GM10847 (cell line): ENCODE measurements around the gene RAE1.
A peak's percentile ranks its signal among the peaks of the same experiment; 100 is the strongest.

Experiments
- POLR2A ChIP-seq: IDR thresholded peaks from 2 replicates; pipeline ENCODE4 v1.6.1; 2011; ENCODE audit not compliant: insufficient read length; ENCODE audit errors: extremely low read depth

The RAE1 gene

DNA sequence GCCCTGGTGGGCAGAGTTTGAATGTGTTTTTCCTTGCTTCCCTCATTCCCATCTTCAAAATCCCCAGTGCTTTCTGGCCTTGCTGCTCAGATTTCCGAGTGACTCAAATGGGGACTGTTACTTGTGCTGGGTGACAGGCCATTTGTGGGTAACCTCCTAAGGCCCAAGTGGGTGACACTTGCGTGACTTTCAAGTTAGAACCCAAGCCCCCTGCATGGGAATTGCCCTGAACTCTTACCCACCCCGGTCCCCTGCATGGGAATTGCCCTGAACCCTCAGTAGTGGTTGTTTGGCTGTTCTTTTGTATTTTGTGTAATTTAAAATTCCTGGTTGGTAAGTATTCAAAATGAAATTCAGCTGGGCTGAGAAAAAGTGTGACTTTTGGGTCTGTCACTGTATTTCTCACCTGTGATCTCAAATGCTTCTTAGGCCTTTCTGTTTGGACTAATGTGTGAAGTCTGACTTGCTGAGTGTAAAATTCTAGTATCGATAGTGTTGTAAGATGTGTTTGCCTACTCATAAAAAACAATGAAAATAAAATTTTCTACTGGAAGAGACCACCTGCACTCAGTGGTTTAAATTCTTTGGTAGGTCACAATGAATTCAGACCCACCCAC lies 27.7 kb downstream of the RAE1 start:
- TF ChIP-seq POLR2A: no peak

DNA sequence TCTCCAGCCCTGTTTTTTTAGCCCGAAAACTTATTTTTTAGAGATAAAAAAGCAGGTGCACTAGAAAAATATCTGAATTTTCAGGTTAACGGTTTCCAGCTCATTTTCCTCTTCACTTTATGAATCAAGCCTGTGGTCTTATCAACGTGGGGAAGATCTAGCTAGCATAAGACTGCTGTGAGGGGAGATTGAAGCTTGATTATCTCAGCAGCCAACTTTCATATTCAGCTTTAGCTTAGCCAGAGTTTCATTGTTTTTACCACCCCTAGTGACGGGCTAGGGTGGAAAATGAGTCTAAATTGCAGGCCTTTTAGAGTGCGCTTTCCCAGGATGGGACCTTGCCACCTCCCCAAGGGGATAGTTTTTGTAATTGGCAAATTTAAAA lies 28.2 kb downstream of the RAE1 start:
- TF ChIP-seq POLR2A: no peak

DNA sequence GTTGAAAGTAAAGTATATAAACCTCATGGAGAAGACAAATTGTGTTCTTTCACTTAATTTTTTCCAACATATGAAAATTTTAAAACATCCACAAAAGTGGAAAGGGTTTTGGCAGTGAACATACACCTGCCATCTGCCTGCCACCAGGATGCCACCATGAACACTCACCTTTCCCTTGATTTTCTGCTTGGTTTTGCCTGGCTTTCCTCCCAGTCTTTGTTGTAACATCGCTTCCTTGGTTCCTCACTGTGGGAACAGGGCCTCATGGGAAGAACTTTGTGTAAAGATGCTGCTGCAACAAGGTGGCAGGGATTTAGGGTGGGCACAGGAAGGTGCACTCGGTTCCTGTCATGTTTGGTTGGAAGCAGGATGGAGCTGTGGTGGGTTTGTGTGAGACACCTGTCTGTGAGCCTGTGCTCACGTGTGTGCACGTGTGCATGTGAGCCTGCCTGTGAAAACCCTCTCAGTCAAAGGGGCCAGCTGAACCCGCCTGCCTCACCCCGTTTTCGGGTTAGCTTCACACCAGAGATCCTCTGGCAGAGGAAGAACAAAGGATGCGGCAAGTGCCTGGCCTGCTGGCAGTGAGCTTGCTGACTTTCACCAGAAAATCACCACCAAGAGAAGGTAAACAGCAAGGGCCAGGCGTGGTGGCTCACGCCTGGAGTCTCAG lies 29.2 kb downstream of the RAE1 start:
- no peak for TF ChIP-seq POLR2A

DNA sequence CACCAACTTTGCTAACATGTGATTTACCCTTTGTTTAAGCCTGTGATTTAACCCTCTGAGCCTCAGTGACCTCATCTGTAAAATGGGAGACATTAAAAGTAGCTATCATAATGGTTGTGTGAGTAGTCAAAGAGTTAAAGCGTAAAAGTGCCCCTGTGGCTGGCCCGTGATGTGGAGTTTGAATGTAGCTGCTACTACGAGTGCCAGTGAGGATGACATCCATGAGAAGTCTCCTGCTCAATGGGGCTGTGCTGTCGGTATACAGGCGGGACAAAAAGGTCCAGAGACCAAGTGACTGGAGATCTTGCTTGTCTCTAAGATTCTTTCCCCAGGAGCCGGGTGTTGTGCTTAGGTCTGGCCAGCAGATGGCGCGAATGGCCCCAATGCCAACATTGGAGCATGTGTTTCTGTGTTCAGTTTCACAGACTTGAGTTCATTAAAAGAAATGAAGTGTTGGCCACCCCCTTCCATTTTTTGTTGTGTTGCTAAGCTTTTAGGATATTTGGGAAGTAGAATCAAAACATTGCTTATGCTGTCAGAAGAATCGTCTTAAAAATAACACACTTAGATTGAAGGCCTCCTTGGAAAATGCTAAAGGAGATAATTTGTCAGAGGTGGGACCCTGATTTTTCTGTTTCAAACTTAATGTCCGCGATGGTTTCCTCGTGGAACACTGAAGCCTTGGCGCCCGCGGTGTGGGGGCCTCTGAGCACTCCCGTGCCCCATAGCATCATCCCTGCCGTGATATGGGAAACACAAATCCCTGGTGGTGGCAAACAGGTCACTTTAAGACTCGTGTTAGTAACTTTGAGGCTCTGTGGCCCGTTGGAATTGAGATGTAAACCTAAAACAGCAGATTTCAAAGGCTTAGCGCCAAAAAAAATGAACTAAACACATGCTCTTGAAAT lies 30.8 kb downstream of the RAE1 start:
- TF ChIP-seq POLR2A: no peak

DNA sequence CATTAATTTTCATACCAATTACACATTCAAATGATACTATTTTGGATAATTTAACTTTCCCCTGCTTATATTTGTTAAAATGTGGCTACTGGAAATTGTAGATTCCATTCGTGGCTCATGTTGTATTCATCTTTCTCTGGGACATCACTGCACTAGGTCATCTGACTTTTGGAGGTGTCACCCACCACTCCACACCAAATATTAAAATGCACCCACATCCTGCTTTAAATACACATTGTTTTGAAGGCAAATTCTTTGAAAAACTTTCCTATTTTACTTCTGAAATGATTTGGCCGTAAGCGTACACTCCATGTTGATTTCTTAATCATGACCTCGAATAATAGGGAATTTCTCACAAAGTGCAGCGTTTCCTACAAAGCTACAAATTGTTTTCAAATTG lies 31.5 kb downstream of the RAE1 start:
- no peak for TF ChIP-seq POLR2A

DNA sequence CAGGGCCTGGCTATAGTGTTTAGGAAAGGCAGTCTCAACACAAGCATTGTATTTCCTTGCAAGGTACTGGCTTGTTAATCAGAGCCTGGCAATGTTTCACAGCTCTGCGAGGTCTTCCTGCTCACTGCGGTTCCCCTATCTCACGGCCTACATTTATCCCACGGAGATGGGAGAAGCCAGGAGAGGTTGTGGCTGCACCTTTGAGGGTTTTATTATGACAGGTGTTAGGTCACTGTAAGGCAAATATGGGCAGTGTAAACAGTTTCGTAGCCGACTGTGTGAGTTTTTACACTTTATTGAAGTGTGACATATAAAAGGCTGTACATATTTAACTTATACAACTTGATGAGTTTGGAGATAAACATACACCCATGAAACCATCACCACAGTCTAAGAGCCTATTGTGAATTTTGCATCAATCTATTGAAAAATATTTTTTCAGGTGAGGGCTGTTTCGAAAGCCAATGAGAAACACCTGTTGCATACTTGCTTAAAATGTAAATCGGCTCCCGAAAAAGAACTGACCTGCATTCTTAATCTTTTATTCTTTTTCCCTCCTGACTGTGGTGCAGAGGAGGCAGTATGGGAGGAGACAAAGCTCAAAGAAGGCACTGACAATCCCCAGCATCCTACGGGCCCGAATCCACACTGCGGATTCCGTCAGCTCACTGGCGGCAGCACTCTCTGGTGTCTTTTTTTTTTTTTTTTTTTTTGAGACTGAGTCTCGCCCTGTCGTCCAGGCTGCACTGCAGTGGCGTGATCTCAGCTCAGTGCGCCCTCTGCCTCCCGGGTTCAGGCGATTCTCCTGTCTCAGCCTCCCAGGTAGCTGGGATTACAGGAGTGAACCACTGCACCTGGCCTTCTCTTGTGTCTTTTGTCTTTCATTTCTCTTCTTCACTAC lies 32.6 kb downstream of the RAE1 start:
- no peak for TF ChIP-seq POLR2A

DNA sequence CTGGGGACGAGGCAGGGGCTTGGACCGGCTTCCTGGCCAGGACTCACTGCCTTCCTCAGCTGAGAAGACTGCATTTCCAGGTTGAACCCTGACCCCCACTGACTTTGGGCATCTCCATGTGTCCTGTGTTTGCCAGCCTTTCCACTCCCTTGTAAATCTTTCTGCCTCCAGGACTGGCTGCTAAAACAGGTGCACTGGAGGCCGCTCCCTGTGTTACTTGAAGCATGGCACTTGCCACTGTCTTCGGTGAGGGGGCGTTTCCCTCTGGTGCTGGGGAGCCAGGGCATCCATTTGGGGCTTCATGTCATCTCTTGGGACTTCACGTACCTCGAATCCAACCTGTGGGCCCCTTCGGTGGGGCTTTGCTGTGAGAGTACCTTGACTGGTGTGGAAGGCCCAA lies 33.4 kb downstream of the RAE1 start:
- no peak for TF ChIP-seq POLR2A

DNA sequence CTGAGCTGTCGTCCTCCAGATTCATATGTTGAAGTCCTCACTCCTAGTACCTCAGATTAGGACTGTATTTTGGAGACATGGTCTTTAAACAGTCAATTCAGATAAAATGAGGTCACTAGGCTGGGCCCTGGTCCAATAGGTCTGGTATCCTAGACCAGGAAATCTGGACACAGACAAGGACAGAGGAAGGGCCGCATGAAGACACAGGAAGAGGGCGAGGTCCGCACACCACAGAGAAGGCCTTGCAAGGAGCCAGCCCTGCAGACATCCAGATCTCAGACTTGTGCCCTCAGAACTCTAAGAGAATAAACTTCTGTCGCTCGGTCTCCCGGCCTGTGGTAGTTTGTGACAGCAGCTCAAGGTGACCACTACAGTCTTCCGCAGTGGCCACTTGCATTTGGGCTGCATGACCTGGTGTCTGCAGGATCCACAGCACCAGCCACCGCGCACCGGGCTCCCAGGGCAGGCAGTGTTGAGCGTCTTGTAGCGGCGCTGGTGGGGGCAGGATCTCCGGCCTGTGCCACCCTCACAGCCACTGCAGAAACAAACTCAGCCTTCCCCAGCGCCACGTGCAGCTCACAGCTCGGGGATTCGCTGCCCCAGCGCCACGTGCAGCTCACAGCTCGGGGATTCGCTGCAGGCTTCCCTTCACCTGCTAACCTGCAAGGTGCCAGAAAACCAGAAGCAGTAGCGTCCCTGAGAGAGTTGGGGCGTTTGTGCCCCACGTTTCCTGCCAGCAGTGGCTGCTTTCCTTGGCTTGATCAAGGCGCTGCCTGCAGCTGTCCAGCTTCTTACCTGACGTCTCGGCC lies 34.1 kb downstream of the RAE1 start:
- no peak for TF ChIP-seq POLR2A

DNA sequence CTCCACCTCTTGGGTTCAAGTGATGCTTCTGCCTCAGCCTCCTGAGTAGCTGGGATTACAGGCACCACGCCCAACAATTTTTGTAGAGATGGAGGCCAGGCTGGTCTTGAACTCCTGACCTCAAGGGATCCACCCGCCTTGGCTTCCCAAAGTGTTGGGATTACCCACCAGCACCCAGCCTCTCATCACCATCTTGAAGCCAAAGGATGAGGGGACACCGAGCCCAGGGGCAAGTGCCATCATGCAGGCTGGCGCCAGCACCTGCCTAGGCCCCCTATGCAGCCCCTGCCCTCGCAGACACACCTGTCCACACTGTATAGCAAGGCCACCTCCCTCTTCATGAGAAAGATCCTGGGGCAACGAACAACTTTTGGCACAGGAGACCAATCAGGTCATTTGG lies 34.9 kb downstream of the RAE1 start:
- no peak for TF ChIP-seq POLR2A

DNA sequence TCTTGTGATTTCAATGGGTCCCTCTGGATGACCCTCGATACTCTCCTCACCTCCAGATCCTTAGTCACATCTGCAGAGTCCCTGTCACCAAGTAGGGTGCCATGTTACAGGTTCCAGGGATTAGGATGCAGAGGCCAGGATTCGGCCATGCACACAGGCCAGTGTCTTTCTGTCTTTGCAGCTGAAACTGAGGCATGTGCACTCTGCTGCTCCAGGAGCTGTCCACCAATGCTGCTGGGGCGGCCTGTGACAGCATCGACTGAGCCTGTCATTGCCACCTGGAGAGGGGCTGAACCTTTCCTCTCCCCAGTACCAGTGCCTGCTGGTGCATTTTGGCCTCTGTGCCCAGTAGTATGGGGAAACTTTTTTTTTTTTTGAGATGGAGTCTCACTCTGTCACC lies 35.7 kb downstream of the RAE1 start:
- TF ChIP-seq POLR2A: no peak

DNA sequence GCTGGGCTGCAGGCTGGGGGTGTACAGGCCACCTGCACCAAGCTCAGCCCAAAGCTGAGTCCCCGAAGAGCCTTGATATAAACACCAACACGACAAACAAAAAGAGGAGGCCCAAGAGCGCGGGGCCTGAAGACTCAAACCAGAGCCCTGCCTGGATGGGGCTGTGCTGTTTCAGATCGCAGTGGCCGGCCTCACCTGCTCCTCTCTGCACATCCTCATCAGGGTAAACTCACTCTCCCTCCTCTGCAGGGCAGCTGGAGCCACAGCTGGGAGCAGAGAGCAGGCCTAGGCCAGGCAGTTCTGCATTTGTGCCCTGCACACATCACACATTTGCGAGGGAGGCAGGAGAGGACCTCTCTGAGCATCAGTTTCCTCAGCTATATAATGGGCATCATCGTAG lies 36.4 kb downstream of the RAE1 start:
- TF ChIP-seq POLR2A: no peak

DNA sequence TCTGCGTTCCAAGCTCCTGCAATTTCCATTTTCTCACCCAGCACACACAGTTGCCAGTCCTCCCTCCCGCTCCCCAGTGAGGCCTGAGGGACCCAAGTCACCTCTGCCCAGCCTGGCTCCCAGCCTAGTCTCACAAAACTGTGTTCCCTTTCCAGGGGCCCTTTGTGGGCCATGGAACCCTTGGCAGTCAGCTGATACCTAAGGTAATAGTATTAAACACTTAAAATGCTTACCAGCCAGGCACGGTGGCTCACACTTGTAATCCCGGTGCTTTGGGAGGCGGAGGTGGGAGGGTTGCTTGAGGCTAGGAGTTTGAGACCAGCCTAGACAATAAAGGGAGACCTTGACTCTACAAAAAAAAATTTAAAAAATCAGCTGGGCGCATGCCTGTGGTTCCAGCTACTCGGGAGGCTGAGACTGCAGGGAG lies 36.9 kb downstream of the RAE1 start:
- no peak for TF ChIP-seq POLR2A

DNA sequence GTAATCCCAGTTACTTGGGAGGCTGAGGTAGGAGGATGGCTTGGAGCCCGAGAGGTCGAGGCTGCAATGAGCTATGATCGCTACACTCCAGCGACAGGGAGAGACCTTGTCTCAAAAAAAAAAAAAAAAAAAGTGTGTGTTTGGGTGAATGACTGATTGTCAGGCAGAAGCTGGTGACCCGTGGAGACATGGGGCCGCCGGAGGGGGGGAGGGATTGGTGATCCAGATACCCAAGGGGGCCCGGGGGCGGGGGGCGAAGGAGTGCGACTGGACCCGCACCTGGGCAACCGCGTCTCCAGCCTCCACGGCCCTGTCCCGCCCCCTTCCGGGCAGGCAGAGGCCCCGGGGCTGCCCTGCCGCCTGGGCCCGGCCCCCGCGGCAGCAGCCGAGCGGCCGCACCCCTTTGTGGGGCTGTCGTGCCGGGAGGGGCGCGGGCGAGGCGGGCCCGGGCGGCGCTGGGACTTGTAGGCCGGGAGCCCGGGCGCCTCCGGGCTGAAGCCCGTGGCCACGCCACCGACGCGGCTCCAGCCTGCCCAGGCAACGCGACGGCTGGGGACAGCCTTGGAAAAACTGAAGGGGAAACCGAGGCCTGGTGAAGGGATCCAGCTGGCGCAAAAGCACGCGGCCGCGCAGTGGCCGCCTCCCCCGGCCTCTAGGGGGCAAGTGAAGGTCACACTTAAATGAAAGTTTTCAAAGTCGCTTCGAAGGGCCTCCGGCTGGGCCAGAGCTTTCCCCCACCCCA lies 38.1 kb downstream of the RAE1 start:
- peak; percentile 30 for TF ChIP-seq POLR2A

DNA sequence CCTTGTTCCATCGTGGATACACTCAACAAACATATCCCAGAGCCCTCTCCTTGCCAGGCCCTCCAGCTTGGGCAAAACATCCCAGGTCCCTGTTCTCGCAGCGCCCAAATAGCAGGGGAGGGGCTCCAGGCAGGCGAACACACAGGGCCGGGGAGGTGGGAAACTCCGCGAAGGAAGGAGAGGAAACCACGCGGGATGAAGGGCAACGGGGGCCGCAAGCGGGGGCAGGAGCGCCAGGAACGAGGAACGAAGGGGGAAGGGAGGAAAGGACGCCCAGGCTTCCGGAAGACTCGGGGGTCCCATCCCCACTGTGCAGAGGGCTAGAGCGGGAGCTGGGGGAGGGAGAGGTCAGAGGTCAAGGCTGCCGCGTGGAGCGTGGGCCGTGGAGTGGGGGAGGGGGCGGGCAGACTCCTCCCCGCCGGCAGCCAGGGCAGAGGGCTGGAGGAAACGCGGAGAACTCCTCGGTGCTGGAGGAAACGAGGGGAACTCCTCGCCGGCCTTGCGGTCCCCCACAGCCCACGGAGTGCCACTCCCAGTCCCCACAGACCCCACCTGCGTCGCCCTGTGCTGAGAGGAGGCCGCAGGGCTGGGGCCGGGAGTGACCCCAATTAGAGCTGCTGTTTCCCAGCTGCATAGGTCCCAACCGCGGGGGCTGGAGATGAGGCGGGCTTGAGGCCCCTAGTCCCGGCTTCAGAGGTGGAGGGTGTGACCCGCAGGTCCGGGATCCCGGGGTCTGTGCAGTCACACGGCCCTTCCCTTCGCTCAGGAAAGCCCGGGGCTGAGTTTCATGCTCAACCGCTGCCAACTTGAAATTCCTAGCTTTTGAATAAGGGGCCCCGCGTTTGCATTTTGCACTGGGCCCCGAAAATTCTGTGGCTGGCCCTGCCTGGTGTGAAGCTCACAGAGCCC lies 38.9 kb downstream of the RAE1 start:
- peak; percentile 18 for TF ChIP-seq POLR2A
